Mesendoderm (in vitro differentiated cells): ENCODE results near the gene ZNF771.
A peak's percentile ranks its signal among the peaks of the same experiment; 100 is the strongest.

Source experiments
- DNase-seq: peaks from one replicate; pipeline ENCODE4 v3.0.0; 2013
- H2AK5ac ChIP-seq: 2 replicates; pipeline ENCODE4 v1.6.1; 2013; ENCODE audit warnings: low read length, inconsistent platforms
- H2BK120ac ChIP-seq: 2 replicates; pipeline ENCODE4 v1.6.1; 2013; ENCODE audit warnings: low read depth, mild to moderate bottlenecking, low read length, moderate library complexity, mixed read lengths
- H2BK15ac ChIP-seq: replicated peaks from 2 replicates; pipeline ENCODE4 v1.6.1; 2013; ENCODE audit warnings: low read depth, mild to moderate bottlenecking, moderate library complexity
- H2BK5ac ChIP-seq: 2 replicates; pipeline ENCODE4 v1.6.1; 2013; ENCODE audit warnings: low read length, inconsistent platforms
- H3K18ac ChIP-seq: 2 replicates; pipeline ENCODE4 v1.6.1; 2013; ENCODE audit warnings: mild to moderate bottlenecking, low read length, mixed read lengths
- H3K23ac ChIP-seq: one replicate; pipeline ENCODE4 v1.6.1; 2013; ENCODE audit warnings: low read length
- H3K27ac ChIP-seq: 2 replicates; pipeline ENCODE4 v1.5.1; 2013; ENCODE audit warnings: low read depth, mild to moderate bottlenecking, inconsistent platforms, low read length, moderate library complexity
- H3K27me3 ChIP-seq: 2 replicates; pipeline ENCODE4 v1.6.1; 2013; ENCODE audit warnings: low read length, control low read depth, mild to moderate bottlenecking, inconsistent platforms; ENCODE audit not compliant: insufficient read depth, poor library complexity
- H3K36me3 ChIP-seq: 2 replicates; pipeline ENCODE4 v1.6.1; 2013; ENCODE audit warnings: low read length, inconsistent platforms; ENCODE audit not compliant: control insufficient read depth, insufficient read depth
- H3K4ac ChIP-seq: one replicate; pipeline ENCODE4 v1.6.1; 2013; ENCODE audit warnings: low read depth, mild to moderate bottlenecking, low read length, moderate library complexity
- H3K4me1 ChIP-seq: 2 replicates; pipeline ENCODE4 v1.6.1; 2013; ENCODE audit warnings: low read depth, low read length, inconsistent platforms; ENCODE audit not compliant: control insufficient read depth
- H3K4me2 ChIP-seq: 2 replicates; pipeline ENCODE4 v1.6.1; 2013; ENCODE audit warnings: low read length
- H3K4me3 ChIP-seq: 2 replicates; pipeline ENCODE4 v1.5.1; 2013; ENCODE audit warnings: mild to moderate bottlenecking, low read length
- H3K56ac ChIP-seq: one replicate; pipeline ENCODE4 v1.6.1; 2013; ENCODE audit warnings: low read length
- H3K79me1 ChIP-seq: 2 replicates; pipeline ENCODE4 v1.6.1; 2013; ENCODE audit warnings: low read length, inconsistent platforms
- H3K79me2 ChIP-seq: 2 replicates; pipeline ENCODE4 v1.6.1; 2013; ENCODE audit warnings: mild to moderate bottlenecking, low read length; ENCODE audit not compliant: control insufficient read depth, insufficient read depth
- H3K9ac ChIP-seq: 2 replicates; pipeline ENCODE4 v1.6.1; 2013; ENCODE audit warnings: low read length, inconsistent platforms
- H4K5ac ChIP-seq: one replicate; pipeline ENCODE4 v1.6.1; 2013; ENCODE audit warnings: low read length
- H4K8ac ChIP-seq: one replicate; pipeline ENCODE4 v1.6.1; 2013; ENCODE audit warnings: low read depth, mild to moderate bottlenecking, control low read depth, low read length, moderate library complexity
- WGBS: extraction: QIAGEN DNeasy Blood & Tissue Kit; methylation state at CpG from one replicate; pipeline ENCODE4 v1.1.7; 2013; ENCODE audit warnings: low lambda C conversion rate, missing lambda C conversion rate; ENCODE audit not compliant: insufficient coverage; ENCODE audit errors: extremely low coverage; 5-methylcytosine and 5-hydroxymethylcytosine counted together

The ZNF771 gene

DNA sequence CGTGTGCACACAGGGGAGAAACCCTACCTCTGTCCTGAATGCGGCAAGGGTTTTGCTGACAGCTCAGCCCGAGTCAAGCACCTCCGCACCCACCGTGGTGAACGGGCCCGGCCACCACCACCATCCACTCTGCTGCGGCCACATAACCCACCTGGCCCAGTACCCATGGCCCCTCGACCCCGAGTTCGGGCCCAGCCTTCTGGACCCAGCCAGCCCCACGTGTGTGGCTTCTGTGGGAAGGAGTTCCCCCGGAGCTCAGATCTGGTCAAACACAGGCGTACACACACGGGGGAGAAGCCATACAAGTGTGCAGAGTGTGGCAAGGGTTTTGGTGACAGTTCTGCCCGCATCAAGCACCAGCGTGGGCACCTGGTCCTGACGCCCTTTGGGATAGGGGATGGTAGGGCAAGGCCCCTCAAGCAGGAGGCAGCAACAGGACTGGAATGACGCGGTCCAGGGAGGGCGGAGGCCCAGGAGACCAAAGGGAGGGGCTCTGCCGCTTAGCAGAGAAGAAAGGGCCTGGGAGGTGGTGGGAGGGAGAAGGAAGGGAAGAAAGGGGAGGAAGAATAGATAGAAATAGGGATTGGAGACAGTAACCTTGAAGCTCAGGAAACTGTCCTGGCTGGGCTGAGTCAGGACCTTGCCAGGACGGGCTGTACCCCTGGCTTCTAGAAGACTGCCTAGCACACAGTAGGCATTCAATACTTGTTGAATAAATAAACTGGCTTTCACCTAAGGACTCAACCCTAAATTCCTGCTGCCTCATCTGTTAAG is 8.6 kb upstream of the ZNF771 start:
- H3K18ac ChIP-seq, result no peak overlapping the region
- no peak overlapping the region for H3K4ac ChIP-seq
- H2BK15ac ChIP-seq, result no peak overlapping the region
- no CpG with 5 or more reads among the region's 23 CpGs for WGBS
- no peak overlapping the region for H3K4me3 ChIP-seq
- no peak overlapping the region for H3K23ac ChIP-seq
- H3K56ac ChIP-seq, result peak overlapping the region; percentile 85
- no peak overlapping the region for H4K8ac ChIP-seq
- no peak overlapping the region for H3K4me2 ChIP-seq
- peak overlapping the region; percentile 11 for H3K9ac ChIP-seq
- H4K5ac ChIP-seq, result no peak overlapping the region
- H2BK5ac ChIP-seq, result no peak overlapping the region
- peaks cover 20% of the 10 kb centered on the region for H3K79me2 ChIP-seq
- H3K27me3 ChIP-seq, result no peaks in the 10 kb centered on the region
- H3K36me3 ChIP-seq, result no peaks in the 10 kb centered on the region
- no peak overlapping the region for H2BK120ac ChIP-seq
- DNase-seq, result peak; percentile 23
- H2AK5ac ChIP-seq, result no peak overlapping the region
- peaks cover 7% of the 10 kb centered on the region for H3K79me1 ChIP-seq
- H3K4me1 ChIP-seq, result no peaks in the 10 kb centered on the region
- no peak overlapping the region for H3K27ac ChIP-seq

DNA sequence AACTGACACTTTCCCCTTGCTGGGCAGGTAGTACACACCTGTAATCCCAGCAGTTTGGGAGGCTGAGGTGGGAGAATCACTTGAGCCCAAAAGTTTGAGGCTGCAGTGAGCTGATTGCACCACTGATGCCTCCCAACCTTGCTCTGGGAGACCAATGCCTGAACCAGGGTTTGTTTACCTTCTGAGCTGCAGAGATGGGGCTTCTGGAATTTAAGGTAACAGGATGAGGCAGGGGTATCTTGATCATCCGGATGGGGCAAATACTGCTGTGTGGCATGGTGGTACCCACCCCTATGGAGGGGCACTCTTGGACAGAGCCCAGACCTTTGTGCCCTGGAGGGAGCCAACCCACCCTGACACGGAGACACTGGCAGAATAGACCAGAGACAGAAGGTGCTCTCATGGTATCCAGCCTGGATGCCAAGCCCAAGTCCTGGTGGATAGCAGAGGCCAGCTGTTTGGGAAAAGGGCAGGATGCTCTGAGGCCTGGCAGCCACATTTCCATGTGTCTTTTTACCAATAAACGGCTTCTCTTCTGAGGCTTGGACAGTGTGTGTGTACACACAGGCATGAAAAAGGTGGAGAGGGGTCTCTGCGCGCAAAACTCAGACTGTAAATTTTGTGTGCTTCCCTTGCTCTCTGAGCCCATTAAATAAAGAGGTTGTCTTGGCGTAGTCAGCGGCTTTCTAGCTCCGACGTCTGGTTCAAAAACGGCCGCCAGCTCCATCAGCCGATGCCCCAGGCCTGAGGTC is 7.8 kb upstream of the ZNF771 start:
- no peak overlapping the region for H4K8ac ChIP-seq
- peak overlapping the region; percentile 97 for H3K27ac ChIP-seq
- H2AK5ac ChIP-seq, result no peak overlapping the region
- WGBS, result no CpG with 5 or more reads among the region's 12 CpGs
- no peak overlapping the region for H2BK5ac ChIP-seq
- H3K27me3 ChIP-seq, result no peaks in the 10 kb centered on the region
- no peak overlapping the region for H2BK120ac ChIP-seq
- H3K79me2 ChIP-seq, result peaks cover 20% of the 10 kb centered on the region
- no peaks in the 10 kb centered on the region for H3K36me3 ChIP-seq
- peaks cover 7% of the 10 kb centered on the region for H3K79me1 ChIP-seq
- H3K4me3 ChIP-seq, result no peak overlapping the region
- no peak overlapping the region for H4K5ac ChIP-seq
- H3K4me1 ChIP-seq, result no peaks in the 10 kb centered on the region
- H2BK15ac ChIP-seq, result no peak overlapping the region
- no peak overlapping the region for H3K23ac ChIP-seq
- H3K4ac ChIP-seq, result no peak overlapping the region
- peak; percentile 26 for DNase-seq
- peak overlapping the region; percentile 61 for H3K4me2 ChIP-seq
- H3K9ac ChIP-seq, result peak overlapping the region; percentile 86
- no peak overlapping the region for H3K18ac ChIP-seq
- H3K56ac ChIP-seq, result peak overlapping the region; percentile 85

DNA sequence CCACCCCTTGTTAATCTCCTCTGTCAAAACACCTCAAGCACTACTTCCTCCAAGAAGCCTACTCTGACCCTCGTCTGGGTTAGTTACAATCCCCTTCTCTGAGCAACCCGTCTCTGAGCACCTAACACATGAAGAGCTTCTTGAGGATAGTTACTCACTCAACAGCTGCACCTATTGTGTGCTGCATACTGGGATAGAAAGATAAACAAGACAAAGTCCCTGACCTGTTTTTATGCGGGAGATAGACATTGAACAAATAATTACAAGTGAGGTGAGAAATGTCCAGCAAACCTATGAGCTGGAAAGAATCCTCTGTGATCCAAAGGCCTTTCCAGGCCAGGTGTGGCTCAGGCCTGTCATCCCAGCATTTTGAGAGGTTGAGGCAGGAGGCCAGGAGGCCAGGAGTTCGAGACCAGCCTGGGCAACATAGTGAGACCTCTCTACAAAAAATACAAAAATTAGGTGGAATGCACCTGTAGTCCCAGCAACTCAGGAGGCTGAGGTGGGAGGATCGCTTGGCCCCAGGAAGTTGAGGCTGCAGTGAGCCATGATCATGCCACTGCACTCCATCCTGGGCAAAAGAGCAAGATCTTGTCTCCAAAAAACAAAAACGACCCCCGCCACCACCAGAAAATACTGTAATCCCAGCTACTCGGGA is 5.5 kb upstream of the ZNF771 start:
- no peak overlapping the region for H3K4me3 ChIP-seq
- H4K5ac ChIP-seq, result no peak overlapping the region
- no peak overlapping the region for H2BK5ac ChIP-seq
- H4K8ac ChIP-seq, result no peak overlapping the region
- H3K36me3 ChIP-seq, result no peaks in the 10 kb centered on the region
- H3K4me1 ChIP-seq, result peaks cover 2% of the 10 kb centered on the region
- H3K18ac ChIP-seq, result no peak overlapping the region
- no peak overlapping the region for H2AK5ac ChIP-seq
- H3K56ac ChIP-seq, result peak overlapping the region; percentile 28
- no peak for DNase-seq
- H3K9ac ChIP-seq, result no peak overlapping the region
- no CpG with 5 or more reads among the region's 8 CpGs for WGBS
- H3K27me3 ChIP-seq, result no peaks in the 10 kb centered on the region
- no peak overlapping the region for H3K4me2 ChIP-seq
- no peak overlapping the region for H2BK120ac ChIP-seq
- H2BK15ac ChIP-seq, result no peak overlapping the region
- no peak overlapping the region for H3K4ac ChIP-seq
- H3K27ac ChIP-seq, result no peak overlapping the region
- H3K79me2 ChIP-seq, result peaks cover 6% of the 10 kb centered on the region
- no peak overlapping the region for H3K23ac ChIP-seq
- H3K79me1 ChIP-seq, result peaks cover 7% of the 10 kb centered on the region

DNA sequence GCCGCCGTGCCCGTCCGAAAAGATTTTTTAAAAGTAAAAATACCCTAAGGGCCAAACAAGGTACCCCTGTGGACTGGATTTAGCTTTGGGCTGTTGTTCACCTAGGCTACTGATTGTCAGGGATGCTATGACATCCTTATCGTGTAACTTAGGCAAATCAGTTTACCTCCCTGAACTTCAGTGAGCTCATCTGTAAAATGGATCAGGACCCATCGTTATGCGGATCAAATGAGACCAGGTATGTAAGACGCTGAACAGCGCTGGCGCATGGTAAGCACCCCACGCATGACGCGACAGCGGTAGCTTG is 658 bp upstream of the ZNF771 start:
- Histone ChIP-seq H3K4me3 (peak overlapping the region; percentile 31), H3K4me2 (peak overlapping the region; percentile 75), H3K23ac (peak overlapping the region; percentile 15), H2AK5ac (peak overlapping the region; percentile 98), H2BK120ac (no peak overlapping the region), H3K79me1 (peaks cover 9% of the 10 kb centered on the region), H4K5ac (peak overlapping the region; percentile 97), H3K4ac (no peak overlapping the region), H3K4me1 (peaks cover 7% of the 10 kb centered on the region), H2BK5ac (no peak overlapping the region), H3K27ac (no peak overlapping the region), H3K18ac (no peak overlapping the region), H3K9ac (peak overlapping the region; percentile 75), H3K36me3 (peaks cover 7% of the 10 kb centered on the region), H3K79me2 (no peaks in the 10 kb centered on the region), H3K27me3 (no peaks in the 10 kb centered on the region), H4K8ac (no peak overlapping the region), H3K56ac (peak overlapping the region; percentile 83), H2BK15ac (no peak overlapping the region)
- no CpG with 5 or more reads among the region's 14 CpGs for WGBS
- DNase-seq, result no peak

DNA sequence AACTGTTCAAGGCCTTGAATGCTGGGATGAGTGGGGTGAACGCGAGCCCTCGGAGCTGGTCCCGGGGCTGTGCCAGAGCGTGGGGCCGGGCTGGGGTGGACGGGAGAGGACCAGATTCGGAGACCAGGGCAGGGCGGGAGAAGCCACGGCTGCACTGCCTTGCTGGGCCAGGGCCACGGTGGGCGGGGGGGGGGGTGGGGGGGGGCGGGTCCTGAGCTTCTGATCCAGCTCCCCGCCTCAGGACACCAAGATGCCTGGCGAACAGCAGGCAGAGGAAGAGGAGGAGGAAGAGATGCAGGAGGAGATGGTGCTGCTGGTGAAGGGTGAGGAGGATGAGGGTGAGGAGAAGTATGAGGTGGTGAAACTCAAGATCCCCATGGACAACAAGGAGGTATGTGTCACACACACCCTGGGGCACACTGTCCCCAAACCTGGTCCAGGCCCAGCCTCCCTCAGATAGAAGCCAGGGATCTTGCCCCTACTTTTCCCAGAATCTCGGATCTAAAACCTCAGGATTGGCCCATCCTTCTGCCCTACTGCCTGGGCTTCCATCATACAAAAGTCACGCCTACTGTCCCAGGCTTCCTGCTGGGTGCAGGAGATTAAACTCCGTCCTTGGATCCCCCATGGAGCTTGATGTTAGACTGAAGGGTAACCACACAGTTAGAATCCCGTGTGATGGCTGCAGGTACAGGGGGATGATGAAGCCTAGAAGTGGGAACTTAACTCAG is 563 bp downstream of the ZNF771 start:
- peaks cover 7% of the 10 kb centered on the region for H3K4me1 ChIP-seq
- H3K18ac ChIP-seq, result peak overlapping the region; percentile 35

More for the DNA sequence above, 563 bp downstream of the ZNF771 start:
- Histone ChIP-seq H3K4me3 (peak overlapping the region; percentile 86), H3K79me1 (peaks cover 9% of the 10 kb centered on the region), H3K36me3 (peaks cover 7% of the 10 kb centered on the region), H3K27ac (peak overlapping the region; percentile 24), H2AK5ac (no peak overlapping the region), H3K79me2 (no peaks in the 10 kb centered on the region), H3K9ac (peak overlapping the region; percentile 95), H4K5ac (no peak overlapping the region), H2BK15ac (no peak overlapping the region), H3K27me3 (no peaks in the 10 kb centered on the region), H3K4me2 (peak overlapping the region; percentile 65), H3K23ac (peak overlapping the region; percentile 95), H2BK120ac (no peak overlapping the region), H3K4ac (peak overlapping the region; percentile 17), H3K56ac (peak overlapping the region; percentile 95), H2BK5ac (peak overlapping the region; percentile 25), H4K8ac (no peak overlapping the region)
- DNase-seq, result peak; percentile 60
- WGBS, result no CpG with 5 or more reads among the region's 19 CpGs
